CD4-positive, alpha-beta T cell (primary cell): ENCODE measurements around the gene PPARD. TPM values are rescaled to one million over a fixed set of nuclear protein-coding genes. Genes with fewer than 3 reads are reported as not detected.
A peak's percentile ranks its signal among the peaks of the same experiment; 100 is the strongest.

ENCODE experiments used
- ATAC-seq: fragments of 200-7000 bp; cut with Tn5 transposase; one replicate; pipeline ENCODE4 v1.10.0; 2022; ENCODE audit warnings: mild to moderate bottlenecking; ENCODE audit not compliant: poor library complexity
- CTCF ChIA-PET: fragments of 350-600 bp; sonication (Branson Sonifier 250); formaldehyde crosslinking; loops from one replicate; lab custom pipeline; 2021; ENCODE audit warnings: antibody characterized with exemption, inconsistent platforms; lab: Charles Lee
- POLR2A ChIA-PET: fragments of 350-600 bp; sonication (Branson Sonifier 250); formaldehyde crosslinking; loops from one replicate; lab custom pipeline; 2021; ENCODE audit warnings: antibody characterized with exemption, inconsistent platforms; lab: Charles Lee
- DNase-seq, 14 experiments: peaks; one replicate each; pipeline ENCODE4 v3.0.0-alpha.2; 2013 to 2020; ENCODE audit warnings: mixed read lengths in 2 of 14
- H3K27ac ChIP-seq, 2 donors: one replicate each; pipeline versions ENCODE4 v1.5.1 to v1.7.0; 2013; ENCODE audit warnings: low read length in 2 of 2, low read depth in 1 of 2, mild to moderate bottlenecking in 1 of 2
- H3K27me3 ChIP-seq, 2 experiments: 1 replicate in 1 of 2; 2 replicates in 1 of 2; pipeline versions ENCODE4 v1.6.1 to v1.7.0; 2013; ENCODE audit warnings: low read length in 2 of 2, control low read depth in 1 of 2, mild to moderate bottlenecking in 1 of 2, moderate library complexity in 1 of 2; ENCODE audit not compliant: insufficient read depth in 2 of 2, control insufficient read depth in 1 of 2
- H3K36me3 ChIP-seq: one replicate; pipeline ENCODE4 v1.6.1; 2013; ENCODE audit warnings: low read length, control low read depth; ENCODE audit not compliant: insufficient read depth
- H3K4me1 ChIP-seq: one replicate; pipeline ENCODE4 v1.6.1; 2013; ENCODE audit warnings: low read length, control low read depth; ENCODE audit not compliant: insufficient read depth
- H3K4me3 ChIP-seq: one replicate; pipeline ENCODE4 v1.5.1; 2013; ENCODE audit warnings: mild to moderate bottlenecking, low read length, moderate library complexity
- H3K9me3 ChIP-seq, 2 experiments: 1 replicate in 1 of 2; 2 replicates in 1 of 2; pipeline versions ENCODE4 v1.6.1 to v1.7.0; 2013; ENCODE audit warnings: low read length in 2 of 2, mild to moderate bottlenecking in 2 of 2, control low read depth in 1 of 2, moderate library complexity in 1 of 2; ENCODE audit not compliant: control insufficient read depth in 1 of 2, insufficient read depth in 1 of 2
- H3K27ac Mint-ChIP-seq: one replicate; pipeline ENCODE4 v1.8.0; 2020; ENCODE audit warnings: mixed read lengths
- H3K27me3 Mint-ChIP-seq: one replicate; pipeline ENCODE4 v1.8.0; 2021; ENCODE audit warnings: mixed read lengths
- H3K36me3 Mint-ChIP-seq: one replicate; pipeline ENCODE4 v1.8.0; 2021; ENCODE audit warnings: low read depth, mixed read lengths
- H3K4me1 Mint-ChIP-seq: one replicate; pipeline ENCODE4 v1.8.0; 2021; ENCODE audit warnings: low read depth, mixed read lengths
- H3K4me3 Mint-ChIP-seq: one replicate; pipeline ENCODE4 v1.8.0; 2020; ENCODE audit warnings: mild to moderate bottlenecking, mixed read lengths
- H3K9me3 Mint-ChIP-seq: one replicate; pipeline ENCODE4 v1.8.0; 2020; ENCODE audit warnings: mixed read lengths
- CTCF ChIP-seq: fragments of 200-600 bp; IDR thresholded peaks from one replicate; pipeline ENCODE4 v1.8.0; 2022; ENCODE audit warnings: antibody characterized with exemption, mild to moderate bottlenecking
- intact Hi-C, 2 experiments: fragments of 100-400 bp; cut with DNase I in 1 of 2; cut with micrococcal nuclease in 1 of 2; formaldehyde crosslinking; loops; one replicate each; pipeline versions ENCODE4 v1.15.1 to v1.9.0; 2023 to 2025; cut with DNase I, micrococcal nuclease
- total RNA-seq, 174 experiments: library from RNA in 2 of 174; stranded (reverse) in 2 of 174; gene quantifications; one replicate each; pipeline ENCODE4 v1.2.3 and lab custom pipeline; 2021 to 2026

The PPARD gene
- total RNA-seq, 2 experiments from 2014 or later: 34.1 to 37.0 TPM

- Histone ChIP-seq H3K27me3 (no peaks in the 10 kb centered on the region), H3K27ac (peak overlapping the region in 1 of 2 donors; percentile 11), H3K9me3 (no peaks in the 10 kb centered on the region), H3K4me3 (no peak overlapping the region), H3K4me1 (peaks cover 12% of the 10 kb centered on the region), H3K36me3 (peaks cover 31% of the 10 kb centered on the region)
- ChIA-PET CTCF (no interaction called here), POLR2A (interaction anchor here (0.6 to 0.8 kb wide), 2 partner anchors 67 to 143 kb away, joined by 3 read pairs; partner anchors contain the start of gene PPARD)
- H3K27ac Mint-ChIP-seq: peak overlapping the region; percentile 24
- H3K4me1 Mint-ChIP-seq: peaks cover 25% of the 10 kb centered on the region
- H3K4me3 Mint-ChIP-seq: no peak overlapping the region
- peaks cover 45% of the 10 kb centered on the region for H3K36me3 Mint-ChIP-seq
- no peak for DNase-seq
- ATAC-seq: no peak
- no peaks in the 10 kb centered on the region for H3K9me3 Mint-ChIP-seq
- H3K27me3 Mint-ChIP-seq: no peaks in the 10 kb centered on the region
- no peak for TF ChIP-seq CTCF
- intact Hi-C loops: no loop called here
Measured at GRCh38 chr6:35409245-35409644, 66.9 kb downstream of the PPARD start.

- Mint-ChIP-seq H3K4me1 (peaks cover 33% of the 10 kb centered on the region), H3K4me3 (no peak overlapping the region), H3K9me3 (no peaks in the 10 kb centered on the region), H3K27ac (peak overlapping the region; percentile 24), H3K36me3 (peaks cover 50% of the 10 kb centered on the region), H3K27me3 (no peaks in the 10 kb centered on the region)
- CTCF ChIA-PET: no interaction called here
- Histone ChIP-seq H3K4me1 (peaks cover 20% of the 10 kb centered on the region), H3K27me3 (no peaks in the 10 kb centered on the region), H3K9me3 (no peaks in the 10 kb centered on the region), H3K4me3 (no peak overlapping the region), H3K27ac (no peak overlapping the region), H3K36me3 (peaks cover 38% of the 10 kb centered on the region)
- intact Hi-C loops: no loop called here
- TF ChIP-seq CTCF: no peak
- POLR2A ChIA-PET: no interaction called here
- DNase-seq (no peak), ATAC-seq (no peak)
Measured at GRCh38 chr6:35410131-35410530, 67.8 kb downstream of the PPARD start.

- Histone ChIP-seq H3K27ac (no peak overlapping the region), H3K9me3 (no peaks in the 10 kb centered on the region), H3K36me3 (peaks cover 45% of the 10 kb centered on the region), H3K4me3 (no peak overlapping the region), H3K4me1 (peaks cover 21% of the 10 kb centered on the region), H3K27me3 (no peaks in the 10 kb centered on the region)
- TF ChIP-seq CTCF: no peak
- DNase-seq (peak in 4 of 14 experiments; percentile 6 to 36 (median 24)), ATAC-seq (peak; percentile 65)
- Mint-ChIP-seq H3K27ac (peak overlapping the region; percentile 24), H3K4me1 (peaks cover 38% of the 10 kb centered on the region), H3K36me3 (peaks cover 57% of the 10 kb centered on the region), H3K4me3 (no peak overlapping the region), H3K27me3 (no peaks in the 10 kb centered on the region), H3K9me3 (no peaks in the 10 kb centered on the region)
- ChIA-PET CTCF (no interaction called here), POLR2A (no interaction called here)
- intact Hi-C loops: no loop called here
Measured at GRCh38 chr6:35411066-35411465, 68.7 kb downstream of the PPARD start.
